Dermis blood vessel endothelial cell (primary cell): ENCODE results near the gene MAGI2. TPM values are rescaled to one million over a fixed set of nuclear protein-coding genes. Genes with fewer than 3 reads are reported as not detected.
A peak's percentile ranks its signal among the peaks of the same experiment; 100 is the strongest.

ENCODE experiments used
- DNase-seq: peaks from one replicate; pipeline ENCODE4 v3.0.0; 2010
- total RNA-seq: library from RNA; depleted of rRNA; stranded (reverse); fragments of >200 nt; gene quantifications from 2 replicates; pipeline ENCODE4 v1.2.3, GENCODE V29; 2014

Gene MAGI2
- total RNA-seq, 1 donor from 2014 or later: 2.4 TPM

- peak; percentile 71 for DNase-seq
Measured at GRCh38 chr7:79298145-79298760, 155.2 kb downstream of the MAGI2 start.

DNA sequence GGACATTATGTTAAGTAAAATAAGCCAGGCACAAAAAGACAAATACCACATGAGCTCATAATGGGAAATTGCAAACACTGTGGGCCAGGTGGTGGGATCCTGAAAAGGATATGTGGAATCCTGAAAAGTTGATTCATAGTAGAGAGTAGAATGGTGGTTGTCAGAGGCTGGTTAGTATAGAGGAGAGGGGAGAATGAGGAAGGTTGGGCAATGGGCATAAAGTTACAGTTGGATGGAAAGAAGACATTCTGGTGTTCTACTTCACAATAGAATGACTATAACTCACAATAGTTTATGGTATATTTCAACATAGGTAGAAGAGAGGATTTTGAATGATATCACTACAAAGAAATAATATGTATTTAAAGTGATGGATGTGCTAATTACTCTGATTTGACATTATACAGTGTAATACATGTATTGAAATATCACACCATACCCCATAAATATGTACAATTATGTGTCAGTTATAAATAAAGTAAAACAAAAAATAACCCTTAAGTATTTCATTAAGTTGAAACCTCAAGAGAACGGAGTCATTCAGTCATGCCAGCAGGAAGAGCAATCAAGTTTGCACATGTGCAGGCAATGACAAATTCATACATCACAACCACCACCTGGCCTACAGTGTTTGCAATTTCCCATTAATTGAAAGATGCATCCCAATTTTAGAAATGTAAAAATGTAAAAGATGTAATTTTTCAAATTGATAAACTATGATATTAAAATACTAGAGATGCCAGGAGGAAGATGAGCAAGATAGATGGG lies 156.7 kb downstream of the MAGI2 start:
- DNase-seq: no peak

DNA sequence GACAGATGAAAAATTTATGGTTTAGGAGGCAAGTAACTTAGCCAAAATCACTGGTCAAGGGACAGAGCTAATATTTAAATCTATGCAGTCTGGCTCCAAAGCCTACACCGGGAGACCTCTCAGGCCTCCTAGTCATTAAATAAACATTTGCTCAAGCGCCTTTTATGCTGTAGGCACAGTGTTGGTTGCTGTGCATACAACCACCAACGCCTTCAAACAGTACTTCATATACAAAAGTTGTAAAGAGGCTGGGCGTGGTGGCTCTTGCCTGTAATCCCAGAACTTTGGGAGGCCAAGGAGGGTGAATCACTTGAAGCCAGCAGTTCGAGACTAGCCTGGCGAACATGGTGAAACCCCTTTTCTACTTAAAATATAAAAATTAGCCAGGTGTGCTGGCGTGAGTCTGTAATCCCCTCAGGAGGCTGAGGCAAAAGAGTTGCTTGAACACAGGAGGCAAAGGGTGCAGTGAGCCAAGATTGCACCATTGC lies 159.8 kb downstream of the MAGI2 start:
- no peak for DNase-seq

DNA sequence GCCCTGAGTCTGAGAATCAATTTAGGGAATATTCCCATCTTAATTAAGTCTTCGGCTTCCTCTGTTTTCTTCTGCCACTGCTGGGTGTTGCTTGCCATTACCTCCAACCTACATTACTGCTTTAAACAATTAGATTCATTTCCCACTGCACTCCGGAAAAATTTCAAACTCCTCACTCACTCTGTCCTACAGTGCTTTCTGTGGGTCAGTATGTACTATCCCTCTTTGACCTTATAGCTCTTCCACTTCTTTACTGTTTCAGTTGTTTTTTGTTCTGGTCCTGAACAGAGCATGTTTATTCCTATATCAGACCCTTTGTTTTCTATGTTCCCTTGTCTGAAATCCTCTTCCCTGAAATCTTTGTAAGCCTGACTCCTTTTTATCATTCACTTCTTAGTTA lies 160.6 kb downstream of the MAGI2 start:
- no peak for DNase-seq

DNA sequence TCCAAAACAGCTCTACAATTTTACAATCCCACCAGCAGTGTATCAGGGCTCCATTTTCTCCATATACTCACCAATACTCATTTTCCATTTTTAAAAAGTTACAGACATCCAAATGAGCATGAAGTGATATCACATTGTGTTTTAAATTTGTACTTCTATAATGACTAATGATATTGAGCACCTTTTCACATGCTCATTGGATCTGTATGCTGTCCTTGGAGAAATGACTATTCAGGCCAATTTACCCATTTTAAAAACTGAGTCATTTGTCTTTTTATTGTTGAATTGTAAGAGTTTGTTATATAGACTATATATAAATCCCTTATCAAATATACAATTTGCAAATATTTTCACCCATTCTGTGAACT lies 162.0 kb downstream of the MAGI2 start:
- no peak for DNase-seq

GRCh38 chr7:79290841-79291497 lies 162.5 kb downstream of the MAGI2 start:
- no peak for DNase-seq

DNA sequence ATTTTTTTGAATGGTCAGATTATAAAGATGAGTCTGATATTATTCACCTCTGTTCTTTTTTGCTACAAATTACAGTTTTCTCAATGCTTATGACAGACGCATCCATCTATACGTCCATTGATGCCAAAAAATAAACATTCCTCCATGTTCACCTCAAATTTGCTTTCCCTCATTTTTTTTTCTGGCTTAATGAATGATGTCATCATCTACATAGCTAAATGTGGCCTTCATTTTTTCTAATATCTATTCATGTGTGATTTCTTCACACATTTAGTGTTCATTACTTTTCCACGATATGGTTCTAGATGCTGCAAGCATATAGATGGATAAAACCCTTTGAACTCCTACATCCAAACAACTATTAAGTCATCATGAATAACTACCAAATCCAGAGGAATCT lies 163.1 kb downstream of the MAGI2 start:
- DNase-seq: no peak

- no peak for DNase-seq
Measured at GRCh38 chr7:79288655-79289054, 164.8 kb downstream of the MAGI2 start.

GRCh38 chr7:79287981-79288380 lies 165.5 kb downstream of the MAGI2 start:
- no peak for DNase-seq

DNA sequence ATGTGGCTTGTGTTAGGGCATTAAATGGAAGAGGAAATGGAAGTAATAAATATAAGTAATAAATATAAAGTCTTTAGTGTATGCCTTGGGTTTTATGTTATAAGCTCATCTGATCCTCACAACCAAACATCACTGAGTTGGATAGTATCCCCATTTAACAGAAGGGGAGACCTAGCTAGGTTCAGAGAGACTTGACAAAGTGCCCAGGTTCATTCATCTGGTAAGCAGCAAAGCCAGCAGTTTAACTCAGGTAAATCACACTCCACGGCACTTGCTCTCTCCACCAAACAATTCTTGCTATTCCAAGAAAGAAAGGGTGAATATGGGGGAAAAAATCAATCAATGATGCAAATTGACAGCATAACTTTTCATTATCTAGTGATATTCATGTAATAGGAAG lies 167.3 kb downstream of the MAGI2 start:
- no peak for DNase-seq

DNA sequence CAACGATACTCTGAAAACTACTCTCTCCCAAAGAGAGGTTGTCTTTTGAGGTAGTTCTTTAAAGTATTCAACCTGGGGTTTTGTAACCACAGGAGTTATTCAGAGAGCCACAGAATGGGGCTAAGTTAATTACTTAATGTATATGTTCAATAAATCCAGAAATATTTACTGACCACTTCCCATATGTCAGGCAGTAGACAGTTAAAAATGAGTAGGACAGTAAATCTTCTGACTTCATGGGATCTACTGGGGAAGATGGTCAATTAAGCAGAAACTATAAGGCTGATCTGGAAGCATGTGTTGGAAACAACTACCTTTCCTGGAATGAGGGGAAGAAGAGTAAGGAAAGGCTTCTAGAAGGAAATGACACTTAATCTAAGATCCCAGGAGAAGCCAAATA lies 167.7 kb downstream of the MAGI2 start:
- no peak for DNase-seq

- no peak for DNase-seq
Measured at GRCh38 chr7:79284211-79284610, 169.3 kb downstream of the MAGI2 start.

- DNase-seq: peak; percentile 51
Measured at GRCh38 chr7:79282882-79283602, 170.4 kb downstream of the MAGI2 start.

- DNase-seq: peak; percentile 54
Measured at GRCh38 chr7:79282070-79282694, 171.3 kb downstream of the MAGI2 start.

- DNase-seq: no peak
Measured at GRCh38 chr7:79281426-79281825, 172.0 kb downstream of the MAGI2 start.

- DNase-seq: no peak
Measured at GRCh38 chr7:79272938-79273337, 180.5 kb downstream of the MAGI2 start.

- peak; percentile 58 for DNase-seq
Measured at GRCh38 chr7:79272066-79272669, 181.3 kb downstream of the MAGI2 start.

DNA sequence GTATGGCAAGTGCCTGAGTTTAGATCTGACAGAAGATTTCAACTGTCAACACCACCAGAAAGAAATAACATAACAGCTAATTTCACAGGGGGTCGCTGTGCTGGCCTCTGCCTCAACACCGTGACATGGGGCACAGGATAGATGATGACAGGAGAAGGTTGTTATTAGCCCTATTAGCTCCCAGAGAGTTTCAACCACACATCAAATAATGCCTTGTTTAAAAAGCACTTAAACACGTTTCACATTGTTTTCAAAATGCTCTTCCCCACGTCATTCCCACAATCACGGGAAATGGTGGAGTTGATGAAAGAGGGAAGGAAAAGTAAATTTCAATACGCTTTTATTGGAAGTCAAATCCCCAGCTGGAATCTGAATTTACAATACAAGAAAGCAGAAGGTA lies 184.7 kb downstream of the MAGI2 start:
- DNase-seq: no peak

DNA sequence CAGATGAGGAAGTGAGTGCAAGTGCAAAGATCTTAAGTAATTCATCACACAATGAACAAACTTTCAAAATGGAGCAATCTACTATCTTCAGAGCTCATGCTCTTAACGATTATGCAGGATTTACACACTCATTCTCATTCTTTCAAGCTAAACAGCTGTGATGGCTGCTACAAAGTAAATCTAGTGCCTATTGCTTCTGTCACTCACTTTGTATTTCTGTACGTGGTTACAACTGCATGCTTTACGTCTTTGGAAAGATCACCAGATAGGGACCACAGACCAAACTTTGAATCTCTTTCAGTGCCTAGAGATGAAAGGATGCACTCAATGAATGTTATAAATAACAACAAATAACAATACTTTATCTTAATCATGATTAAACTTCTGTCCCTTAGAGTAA lies 194.6 kb downstream of the MAGI2 start:
- DNase-seq: no peak

- DNase-seq: no peak
Measured at GRCh38 chr7:79257959-79258358, 195.5 kb downstream of the MAGI2 start.

DNA sequence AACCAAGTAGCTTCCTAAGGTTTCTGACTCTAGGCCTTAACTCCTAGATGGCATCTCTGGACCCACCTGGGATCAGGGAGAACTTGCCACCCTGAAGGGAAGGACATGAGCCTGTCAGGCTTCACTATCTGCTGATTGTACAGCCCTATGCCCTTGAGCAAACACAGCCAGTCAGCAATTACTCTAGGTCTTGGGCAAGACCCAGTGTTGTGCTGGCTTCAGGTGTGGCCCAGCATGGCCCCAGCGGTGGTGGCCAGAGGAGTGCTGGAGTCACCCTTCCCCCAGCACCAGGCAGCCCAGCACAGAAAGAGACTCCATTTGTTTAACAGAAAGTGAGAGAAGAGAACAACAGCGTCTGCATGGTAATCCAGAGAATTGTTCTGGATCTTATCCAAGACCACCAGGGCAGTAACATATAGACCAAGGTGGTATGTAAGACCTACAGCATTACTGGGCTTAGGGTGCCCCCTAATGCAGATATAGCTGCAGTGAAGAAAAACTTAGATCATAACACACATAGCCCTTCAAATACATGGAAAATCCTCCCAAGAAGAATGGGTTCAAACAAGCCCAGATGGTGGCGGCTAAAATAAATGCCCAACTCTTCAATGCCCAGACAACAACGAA lies 207.7 kb downstream of the MAGI2 start:
- DNase-seq: no peak

- DNase-seq: no peak
Measured at GRCh38 chr7:79244482-79244881, 209.0 kb downstream of the MAGI2 start.
